MM.1S (cell line): Measurements from ENCODE around the gene ARL3.

Experiments
- CTCF ChIP-seq: fragments of 300-600 bp; sonication (generic); IDR thresholded peaks from 2 replicates; pipeline ENCODE4 v1.5.1; 2016; ENCODE audit warnings: antibody characterized with exemption, low read length, mixed read lengths
- EZH2 ChIP-seq: fragments of 300-600 bp; sonication (generic); optimal IDR thresholded peaks from 2 replicates; pipeline ENCODE3; 2017; ENCODE audit warnings: low read depth, mild to moderate bottlenecking, antibody characterized with exemption, low read length, mixed read lengths
- EZH2phosphoT487 ChIP-seq: fragments of 300-600 bp; sonication (generic); IDR thresholded peaks from 2 replicates; pipeline ENCODE4 v1.6.1; 2018; ENCODE audit warnings: antibody characterized with exemption, low read length

GRCh38 chr10:102757323-102757722 is 43.1 kb upstream of the ARL3 start:
- TF ChIP-seq CTCF (no peak), EZH2 (no peak), EZH2phosphoT487 (no peak)
